Astrocyte of the spinal cord (primary cell): ENCODE results near the gene RNPEPL1.

Experiments used
- DNase-seq: peaks from one replicate; pipeline ENCODE4 v3.0.0; 2011; ENCODE audit warnings: low read depth, low spot score
- H3K4me3 ChIP-seq: 2 replicates; pipeline ENCODE4 v1.5.1; 2011; ENCODE audit warnings: low read depth, mild to moderate bottlenecking, low read length, moderate library complexity
- in situ Hi-C: cut with HindIII; loops from 2 replicates; pipeline ENCODE4 v1.10.0; 2017; ENCODE audit warnings: low sequenced_read_pairs
- TF ChIP-seq, protein P1 (sequence below): IDR thresholded peaks from 2 replicates; pipeline ENCODE4 v1.5.1; 2012; ENCODE audit warnings: low read depth, mild to moderate bottlenecking, low read length, inconsistent platforms

Gene RNPEPL1

DNA sequence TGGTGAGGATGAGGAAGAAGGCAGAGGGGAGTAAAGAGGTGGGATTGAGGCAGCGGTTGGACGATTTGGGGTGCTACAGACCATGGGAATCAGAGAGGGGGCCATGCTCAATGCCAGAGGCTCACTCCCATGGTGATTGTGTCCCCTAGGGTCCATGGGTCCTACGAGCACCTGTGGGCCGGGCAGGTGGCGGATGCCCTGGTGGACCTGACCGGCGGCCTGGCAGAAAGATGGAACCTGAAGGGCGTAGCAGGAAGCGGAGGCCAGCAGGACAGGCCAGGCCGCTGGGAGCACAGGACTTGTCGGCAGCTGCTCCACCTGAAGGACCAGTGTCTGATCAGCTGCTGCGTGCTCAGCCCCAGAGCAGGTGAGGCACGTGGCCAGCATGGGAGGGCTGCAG is 23.5 kb downstream of the RNPEPL1 start:
- in situ Hi-C loops: no loop called here
- no peak overlapping the region for H3K4me3 ChIP-seq
- TF ChIP-seq, protein P1, sequence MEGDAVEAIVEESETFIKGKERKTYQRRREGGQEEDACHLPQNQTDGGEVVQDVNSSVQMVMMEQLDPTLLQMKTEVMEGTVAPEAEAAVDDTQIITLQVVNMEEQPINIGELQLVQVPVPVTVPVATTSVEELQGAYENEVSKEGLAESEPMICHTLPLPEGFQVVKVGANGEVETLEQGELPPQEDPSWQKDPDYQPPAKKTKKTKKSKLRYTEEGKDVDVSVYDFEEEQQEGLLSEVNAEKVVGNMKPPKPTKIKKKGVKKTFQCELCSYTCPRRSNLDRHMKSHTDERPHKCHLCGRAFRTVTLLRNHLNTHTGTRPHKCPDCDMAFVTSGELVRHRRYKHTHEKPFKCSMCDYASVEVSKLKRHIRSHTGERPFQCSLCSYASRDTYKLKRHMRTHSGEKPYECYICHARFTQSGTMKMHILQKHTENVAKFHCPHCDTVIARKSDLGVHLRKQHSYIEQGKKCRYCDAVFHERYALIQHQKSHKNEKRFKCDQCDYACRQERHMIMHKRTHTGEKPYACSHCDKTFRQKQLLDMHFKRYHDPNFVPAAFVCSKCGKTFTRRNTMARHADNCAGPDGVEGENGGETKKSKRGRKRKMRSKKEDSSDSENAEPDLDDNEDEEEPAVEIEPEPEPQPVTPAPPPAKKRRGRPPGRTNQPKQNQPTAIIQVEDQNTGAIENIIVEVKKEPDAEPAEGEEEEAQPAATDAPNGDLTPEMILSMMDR: no peak
- no peak for DNase-seq

DNA sequence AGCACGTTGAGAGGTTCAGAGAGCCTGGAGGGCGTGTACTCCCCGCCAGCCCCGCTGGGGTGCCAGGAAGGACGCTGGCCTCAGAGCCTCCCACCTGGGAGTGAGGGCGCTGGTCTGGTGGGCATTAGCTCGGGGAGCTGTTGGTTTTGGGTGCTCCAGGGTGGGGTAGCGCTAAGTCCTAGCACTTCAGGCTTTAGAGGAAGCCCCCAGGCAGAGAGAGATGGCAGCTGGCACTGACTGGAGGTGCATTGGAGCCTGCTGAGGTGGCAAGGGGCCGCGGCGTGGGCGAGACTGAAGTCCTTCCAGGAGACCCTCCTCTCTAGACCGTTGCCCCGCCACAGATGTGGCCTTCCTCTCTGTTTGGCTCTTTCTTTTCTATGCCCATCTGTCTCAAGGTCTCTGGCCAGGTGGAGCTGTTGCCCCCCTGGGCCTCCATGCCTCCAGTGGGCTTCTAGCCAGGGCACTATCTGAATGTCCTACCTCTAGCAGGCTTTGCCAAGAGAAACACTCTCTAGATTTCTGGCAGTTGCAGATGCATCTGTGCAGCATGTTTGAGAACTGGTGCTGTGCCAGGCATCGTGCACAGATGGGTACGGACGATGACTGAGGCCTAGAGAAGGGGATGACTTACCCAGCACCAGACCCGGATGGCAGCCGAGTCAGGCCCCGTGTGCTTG is 24.9 kb downstream of the RNPEPL1 start:
- in situ Hi-C loops: no loop called here
- no peak for DNase-seq
- H3K4me3 ChIP-seq: no peak overlapping the region
- TF ChIP-seq, protein P1: no peak

DNA sequence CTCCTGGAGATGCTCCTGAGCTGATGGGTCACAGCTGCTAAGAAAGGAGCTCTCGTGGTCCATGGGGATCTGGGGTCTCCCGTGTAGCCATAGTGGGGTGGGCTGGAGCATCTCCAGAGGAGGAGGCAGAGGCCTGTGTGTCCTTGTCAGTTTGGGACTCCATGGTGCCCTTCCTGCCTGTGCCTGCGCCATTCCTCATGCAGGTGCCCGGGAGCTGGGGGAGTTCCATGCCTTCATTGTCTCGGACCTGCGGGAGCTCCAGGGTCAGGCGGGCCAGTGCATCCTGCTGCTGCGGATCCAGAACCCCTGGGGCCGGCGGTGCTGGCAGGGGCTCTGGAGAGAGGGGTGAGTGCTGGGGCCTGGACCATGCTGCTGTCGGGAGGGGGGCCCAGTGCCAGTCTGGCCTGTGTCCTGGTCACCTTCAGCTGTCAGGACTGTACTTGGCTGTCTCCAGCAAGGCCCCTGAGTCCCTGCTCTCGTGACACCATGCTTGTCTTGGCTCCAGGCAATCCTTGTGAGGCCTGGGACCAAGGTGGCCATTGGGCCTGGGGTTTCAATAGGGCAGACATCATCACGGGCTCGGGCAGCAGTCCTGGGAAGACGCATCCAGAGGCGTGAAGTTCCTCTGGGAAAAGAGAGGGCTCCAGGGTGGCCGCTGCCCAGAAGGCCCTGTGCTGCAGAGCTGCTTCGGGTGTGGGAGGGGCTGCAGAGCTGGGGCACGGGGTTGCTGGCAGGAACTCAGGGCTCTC is 25.6 kb downstream of the RNPEPL1 start:
- TF ChIP-seq, protein P1: no peak
- no peak for DNase-seq

DNA sequence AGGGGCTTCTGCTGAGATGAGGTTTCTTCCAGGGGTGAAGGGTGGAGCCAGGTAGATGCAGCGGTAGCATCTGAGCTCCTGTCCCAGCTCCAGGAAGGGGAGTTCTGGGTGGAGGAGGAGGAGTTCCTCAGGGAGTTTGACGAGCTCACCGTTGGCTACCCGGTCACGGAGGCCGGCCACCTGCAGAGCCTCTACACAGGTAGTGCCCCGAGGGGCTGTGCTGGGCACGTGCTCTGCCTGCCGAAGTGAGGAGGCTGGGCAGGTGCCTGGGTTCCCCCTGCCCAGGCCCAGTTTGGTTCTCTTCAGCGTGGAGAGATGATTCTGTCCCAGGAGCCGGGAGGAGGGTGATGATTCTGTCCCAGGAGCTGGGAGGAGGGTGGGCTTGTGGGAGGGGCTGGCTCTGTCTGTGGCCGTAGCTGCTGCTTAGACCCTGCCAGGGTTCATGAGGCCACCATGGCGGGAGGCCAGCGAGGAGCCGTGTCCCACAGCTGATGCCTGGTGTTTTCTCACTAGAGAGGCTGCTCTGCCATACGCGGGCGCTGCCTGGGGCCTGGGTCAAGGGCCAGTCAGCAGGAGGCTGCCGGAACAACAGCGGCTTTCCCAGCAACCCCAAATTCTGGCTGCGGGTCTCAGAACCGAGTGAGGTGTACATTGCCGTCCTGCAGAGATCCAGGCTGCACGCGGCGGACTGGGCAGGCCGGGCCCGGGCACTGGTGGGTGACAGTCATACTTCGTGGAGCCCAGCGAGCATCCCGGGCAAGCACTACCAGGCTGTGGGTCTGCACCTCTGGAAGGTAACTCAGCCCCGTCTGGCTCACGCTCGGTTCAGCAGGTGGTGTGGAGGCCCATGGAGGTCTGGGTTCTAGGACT is 26.5 kb downstream of the RNPEPL1 start:
- H3K4me3 ChIP-seq: no peak overlapping the region
- TF ChIP-seq, protein P1: no peak

More for the DNA sequence above, 25.6 kb downstream of the RNPEPL1 start:
- in situ Hi-C loops: no loop called here
- no peak overlapping the region for H3K4me3 ChIP-seq

DNA sequence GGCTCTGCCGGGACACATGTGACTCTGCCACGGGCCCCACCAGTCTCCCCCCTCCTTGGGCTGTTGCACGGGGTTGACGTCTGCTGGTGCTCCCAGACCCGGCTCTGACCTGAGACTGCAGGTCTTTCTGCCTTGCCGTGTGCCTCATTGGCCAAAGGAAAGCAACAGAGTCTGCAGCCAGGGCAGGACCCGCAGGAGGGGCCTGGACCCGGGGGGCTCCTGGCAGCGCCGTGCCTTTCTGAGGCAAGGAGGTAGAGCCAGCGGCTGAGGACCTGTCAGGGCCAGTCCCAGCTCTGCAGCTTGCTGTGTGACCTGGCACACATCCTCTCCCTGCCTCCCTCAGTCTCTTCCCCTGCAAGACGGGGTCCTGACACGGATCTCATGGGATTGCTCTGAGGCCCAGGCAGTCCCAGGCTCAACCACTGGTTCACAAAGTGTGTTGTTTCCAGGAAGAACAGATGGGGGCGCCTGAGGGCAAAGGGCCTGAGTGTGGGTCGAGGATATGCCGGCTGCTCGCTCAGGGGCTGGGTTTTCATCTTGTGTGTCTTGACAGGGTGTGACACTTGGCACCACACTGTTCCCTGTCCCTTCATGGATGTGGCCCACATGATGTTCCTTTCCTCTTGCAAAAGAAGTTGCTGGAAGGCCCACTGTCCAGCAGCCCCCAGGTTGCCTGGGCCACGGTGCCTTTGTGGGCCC is 27.2 kb downstream of the RNPEPL1 start:
- in situ Hi-C loops: no loop called here
- no peak overlapping the region for H3K4me3 ChIP-seq
- DNase-seq: no peak
- TF ChIP-seq, protein P1: peak; percentile 33

More for the DNA sequence above, 26.5 kb downstream of the RNPEPL1 start:
- DNase-seq: no peak
- in situ Hi-C loops: no loop called here

DNA sequence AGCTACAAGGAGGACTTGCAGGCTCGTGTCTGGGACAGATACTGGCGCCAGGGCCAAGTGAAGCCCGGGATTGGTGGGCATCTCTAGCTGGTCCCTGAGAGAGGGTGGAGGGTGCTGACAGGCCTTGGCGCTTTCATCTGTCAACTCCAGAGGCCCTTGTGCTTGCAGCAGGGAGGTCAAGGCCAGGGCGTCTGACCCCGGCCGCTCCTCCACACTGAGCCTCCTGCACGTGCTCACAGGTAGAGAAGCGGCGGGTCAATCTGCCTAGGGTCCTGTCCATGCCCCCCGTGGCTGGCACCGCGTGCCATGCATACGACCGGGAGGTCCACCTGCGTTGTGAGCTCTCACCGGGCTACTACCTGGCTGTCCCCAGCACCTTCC is 27.8 kb downstream of the RNPEPL1 start:
- no peak for DNase-seq
- no peak overlapping the region for H3K4me3 ChIP-seq
- TF ChIP-seq, protein P1: no peak
- in situ Hi-C loops: no loop called here
